HS-27A (cell line): ENCODE results near the gene ST3GAL2.

Experiments
- DNase-seq: peaks from one replicate; pipeline ENCODE4 v3.0.0-alpha.2; 2012; ENCODE audit warnings: low read depth, missing footprints

The ST3GAL2 gene

GRCh38 chr16:70438969-70439862, at the start of gene ST3GAL2:
TSS of gene ST3GAL2 (minus strand) at chr16:70439100. CDS start at chr16:70398530, 40,570 bp downstream.
- peak; percentile 67 for DNase-seq

GRCh38 chr16:70484867-70485266, 46.0 kb upstream of the ST3GAL2 start:
- no peak for DNase-seq

GRCh38 chr16:70483426-70483825, 44.5 kb upstream of the ST3GAL2 start:
- DNase-seq, result no peak

- DNase-seq, result no peak
Observed at GRCh38 chr16:70482624-70483023, 43.7 kb upstream of the ST3GAL2 start.

GRCh38 chr16:70481929-70482536, 43.1 kb upstream of the ST3GAL2 start:
- DNase-seq, result no peak

- DNase-seq, result no peak
Observed at GRCh38 chr16:70480127-70481105, 41.5 kb upstream of the ST3GAL2 start.

- DNase-seq, result no peak
Observed at GRCh38 chr16:70478912-70479341, 40.0 kb upstream of the ST3GAL2 start.

- DNase-seq, result no peak
Observed at GRCh38 chr16:70478169-70478568, 39.3 kb upstream of the ST3GAL2 start.

GRCh38 chr16:70476272-70477020, 37.5 kb upstream of the ST3GAL2 start:
- DNase-seq, result peak; percentile 52

GRCh38 chr16:70475054-70475871, 36.4 kb upstream of the ST3GAL2 start:
- no peak for DNase-seq

- no peak for DNase-seq
Observed at GRCh38 chr16:70474320-70475053, 35.6 kb upstream of the ST3GAL2 start.

- no peak for DNase-seq
Observed at GRCh38 chr16:70473446-70474319, 34.8 kb upstream of the ST3GAL2 start.

GRCh38 chr16:70472786-70473433, 34.0 kb upstream of the ST3GAL2 start:
- DNase-seq, result no peak

GRCh38 chr16:70470927-70471341, 32.0 kb upstream of the ST3GAL2 start:
- DNase-seq, result no peak

GRCh38 chr16:70470141-70470926, 31.4 kb upstream of the ST3GAL2 start:
- DNase-seq, result no peak

GRCh38 chr16:70468776-70469525, 30.1 kb upstream of the ST3GAL2 start:
- DNase-seq, result no peak

GRCh38 chr16:70467608-70468007, 28.7 kb upstream of the ST3GAL2 start:
- no peak for DNase-seq
